ENCODE results near the gene KRTAP10-12. TPM values are rescaled to one million over a fixed set of nuclear protein-coding genes. Genes with fewer than 3 reads are reported as not detected.

Gene KRTAP10-12
- total RNA-seq = not detected in 2 replicates

GRCh38 chr21:44697172-44697810 lies at the start of gene KRTAP10-12:
Gene KRTAP10-12, plus strand, starts transcription at chr21:44697172. Its CDS starts 30 bp downstream, at chr21:44697202.

GRCh38 chr21:44654576-44655175 lies 42.3 kb upstream of the KRTAP10-12 start, which contains the start of gene KRTAP12-4:
Gene KRTAP12-4, minus strand, starts transcription at chr21:44654659. Its CDS starts 45 bp downstream, at chr21:44654614.

GRCh38 chr21:44657635-44658540 lies 39.1 kb upstream of the KRTAP10-12 start, which contains the start of gene KRTAP12-3:
Gene KRTAP12-3, plus strand, starts transcription at chr21:44657932. Its CDS starts 48 bp downstream, at chr21:44657980.

GRCh38 chr21:44666401-44667320 lies 30.3 kb upstream of the KRTAP10-12 start, which contains the start of gene KRTAP12-2:
Gene KRTAP12-2, minus strand, starts transcription at chr21:44666927. Its CDS starts 41 bp downstream, at chr21:44666886.

GRCh38 chr21:44681861-44682579 lies 15.0 kb upstream of the KRTAP10-12 start, which contains the start of gene KRTAP12-1:
Gene KRTAP12-1, minus strand, starts transcription at chr21:44682163. Its CDS starts 40 bp downstream, at chr21:44682123.

GRCh38 chr21:44711327-44712202 lies 14.6 kb downstream of the KRTAP10-12 start, which contains the start of gene TSPEAR:
Gene TSPEAR, minus strand, starts transcription at chr21:44711572. Its CDS starts 58 bp downstream, at chr21:44711514.

Small RNA genes lying within 50 kb of the gene (small RNA-seq; reads per million reads assigned to genes)
- not detected for gene KRTAP12-6P

Other genes with a start within 250 kb of the KRTAP10-12 start
- 0.22 and 0.26 TPM in 2 replicates for gene LRRC3, start 241.7 kb upstream of the KRTAP10-12 start, total RNA-seq
- not detected in 2 replicates for gene KRTAP10-1, start 157.0 kb upstream of the KRTAP10-12 start, total RNA-seq
- not detected in 2 replicates for gene KRTAP10-2, start 145.7 kb upstream of the KRTAP10-12 start, total RNA-seq
- gene KRTAP10-3, start 138.4 kb upstream of the KRTAP10-12 start, total RNA-seq = not detected in 2 replicates
- gene KRTAP10-4, start 123.4 kb upstream of the KRTAP10-12 start, total RNA-seq = not detected in 2 replicates
- gene KRTAP10-5, start 116.6 kb upstream of the KRTAP10-12 start, total RNA-seq = not detected in 2 replicates
- gene KRTAP10-6, start 104.7 kb upstream of the KRTAP10-12 start, total RNA-seq = not detected in 2 replicates
- not detected in 2 replicates for gene KRTAP10-7, start 96.6 kb upstream of the KRTAP10-12 start, total RNA-seq
- gene KRTAP10-8, start 85.1 kb upstream of the KRTAP10-12 start, total RNA-seq = not detected in 2 replicates
- gene KRTAP10-9, start 70.1 kb upstream of the KRTAP10-12 start, total RNA-seq = not detected in 2 replicates
- not detected in 2 replicates for gene KRTAP10-10, start 59.8 kb upstream of the KRTAP10-12 start, total RNA-seq
- gene KRTAP10-11, start 50.8 kb upstream of the KRTAP10-12 start, total RNA-seq = not detected in 2 replicates
- gene KRTAP12-4, start 42.5 kb upstream of the KRTAP10-12 start, total RNA-seq = not detected in 2 replicates
- not detected in 2 replicates for gene KRTAP12-3, start 39.2 kb upstream of the KRTAP10-12 start, total RNA-seq
- gene KRTAP12-2, start 30.2 kb upstream of the KRTAP10-12 start, total RNA-seq = not detected in 2 replicates
- not detected in 2 replicates for gene KRTAP12-1, start 15.0 kb upstream of the KRTAP10-12 start, total RNA-seq
- gene TSPEAR, start 14.4 kb downstream of the KRTAP10-12 start, total RNA-seq = not detected in 2 replicates
- 71.1 and 86.4 TPM in 2 replicates for gene UBE2G2, start 104.6 kb downstream of the KRTAP10-12 start, total RNA-seq
- 95.3 and 114 TPM in 2 replicates for gene SUMO3, start 120.9 kb downstream of the KRTAP10-12 start, total RNA-seq
- gene PTTG1IP, start 176.5 kb downstream of the KRTAP10-12 start, total RNA-seq = 535 and 631 TPM in 2 replicates
- gene ITGB2, start 223.7 kb downstream of the KRTAP10-12 start, total RNA-seq = 5.9 and 19.7 TPM in 2 replicates
- 11.5 and 15.0 TPM in 2 replicates for gene SLX9, start 242.9 kb downstream of the KRTAP10-12 start, total RNA-seq